ENCODE results near the gene LDLRAD3. TPM values are rescaled to one million over a fixed set of nuclear protein-coding genes. Genes with fewer than 3 reads are reported as not detected.
A peak's percentile ranks its signal among the peaks of the same experiment; 100 is the strongest.

The LDLRAD3 gene
- total RNA-seq, 2 donors from 2014 or later = 19.2 to 30.6 TPM

GRCh38 chr11:36002196-36002595, 58.3 kb downstream of the LDLRAD3 start:
- 53 to 78% methylated on average over 4 to 6 of the region's 6 CpGs for WGBS, 2 experiments (ENCODE audit: insufficient coverage in 1 of 2, insufficient read length in 1 of 2)
- H3K4me1 ChIP-seq (ENCODE audit: control insufficient read depth, insufficient read depth, low read length) = no peaks in the 10 kb centered on the region
- DNase-seq = no peak

DNA sequence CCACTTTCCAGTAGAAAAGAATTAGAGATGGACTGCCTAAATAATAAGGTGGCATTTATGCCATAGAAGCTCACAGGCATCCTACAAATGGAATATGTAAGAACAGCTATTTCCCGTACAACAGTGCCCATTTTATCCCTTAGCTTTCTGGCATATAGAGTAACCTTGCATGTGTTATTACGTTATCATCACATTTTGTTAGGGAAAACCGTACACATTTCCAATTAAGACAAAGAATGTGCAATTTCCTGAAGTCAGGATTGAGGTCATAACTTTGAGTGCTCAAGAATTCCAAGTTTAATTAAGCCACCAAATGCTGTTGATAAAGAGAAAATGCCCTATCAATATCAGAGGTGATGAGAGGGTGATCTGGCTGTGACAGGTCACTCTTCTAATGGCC, 58.9 kb downstream of the LDLRAD3 start:
- Mint-ChIP-seq H3K36me3 (ENCODE audit: low read depth) (peaks cover 25% of the 10 kb centered on the region), H3K27me3 (ENCODE audit: insufficient read depth) (no peaks in the 10 kb centered on the region)
- 95 to 97% methylated on average over 3 of the region's 3 CpGs for WGBS, 2 experiments (ENCODE audit: insufficient coverage in 1 of 2, insufficient read length in 1 of 2)

More at GRCh38 chr11:36002196-36002595, 58.3 kb downstream of the LDLRAD3 start:
- H3K36me3 ChIP-seq (ENCODE audit: control insufficient read depth, insufficient read depth, low read length) = no peaks in the 10 kb centered on the region
- Mint-ChIP-seq H3K27me3 (ENCODE audit: insufficient read depth) (no peaks in the 10 kb centered on the region), H3K9me3 (peaks cover 26% of the 10 kb centered on the region), H3K27ac (no peak overlapping the region), H3K4me3 (no peak overlapping the region), H3K4me1 (peaks cover 14% of the 10 kb centered on the region), H3K36me3 (ENCODE audit: low read depth) (peaks cover 25% of the 10 kb centered on the region)
- H3K27ac ChIP-seq (ENCODE audit: low read depth, low read length) = peak overlapping the region; percentile 92
- H3K4me3 ChIP-seq (ENCODE audit: low read length) = no peak overlapping the region
- H3K27me3 ChIP-seq (ENCODE audit: control insufficient read depth, insufficient read depth, low read length, poor library complexity, severe bottlenecking) = no peaks in the 10 kb centered on the region
- H3K9ac ChIP-seq (ENCODE audit: extremely low read depth, low read length, poor library complexity, severe bottlenecking) = no peak overlapping the region
- TF ChIP-seq, protein P1, sequence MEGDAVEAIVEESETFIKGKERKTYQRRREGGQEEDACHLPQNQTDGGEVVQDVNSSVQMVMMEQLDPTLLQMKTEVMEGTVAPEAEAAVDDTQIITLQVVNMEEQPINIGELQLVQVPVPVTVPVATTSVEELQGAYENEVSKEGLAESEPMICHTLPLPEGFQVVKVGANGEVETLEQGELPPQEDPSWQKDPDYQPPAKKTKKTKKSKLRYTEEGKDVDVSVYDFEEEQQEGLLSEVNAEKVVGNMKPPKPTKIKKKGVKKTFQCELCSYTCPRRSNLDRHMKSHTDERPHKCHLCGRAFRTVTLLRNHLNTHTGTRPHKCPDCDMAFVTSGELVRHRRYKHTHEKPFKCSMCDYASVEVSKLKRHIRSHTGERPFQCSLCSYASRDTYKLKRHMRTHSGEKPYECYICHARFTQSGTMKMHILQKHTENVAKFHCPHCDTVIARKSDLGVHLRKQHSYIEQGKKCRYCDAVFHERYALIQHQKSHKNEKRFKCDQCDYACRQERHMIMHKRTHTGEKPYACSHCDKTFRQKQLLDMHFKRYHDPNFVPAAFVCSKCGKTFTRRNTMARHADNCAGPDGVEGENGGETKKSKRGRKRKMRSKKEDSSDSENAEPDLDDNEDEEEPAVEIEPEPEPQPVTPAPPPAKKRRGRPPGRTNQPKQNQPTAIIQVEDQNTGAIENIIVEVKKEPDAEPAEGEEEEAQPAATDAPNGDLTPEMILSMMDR (conservative IDR thresholded peaks at IDR 0.05) = no peak
- H3K9me3 ChIP-seq (ENCODE audit: control insufficient read depth, low read length) = peaks cover 22% of the 10 kb centered on the region

DNA sequence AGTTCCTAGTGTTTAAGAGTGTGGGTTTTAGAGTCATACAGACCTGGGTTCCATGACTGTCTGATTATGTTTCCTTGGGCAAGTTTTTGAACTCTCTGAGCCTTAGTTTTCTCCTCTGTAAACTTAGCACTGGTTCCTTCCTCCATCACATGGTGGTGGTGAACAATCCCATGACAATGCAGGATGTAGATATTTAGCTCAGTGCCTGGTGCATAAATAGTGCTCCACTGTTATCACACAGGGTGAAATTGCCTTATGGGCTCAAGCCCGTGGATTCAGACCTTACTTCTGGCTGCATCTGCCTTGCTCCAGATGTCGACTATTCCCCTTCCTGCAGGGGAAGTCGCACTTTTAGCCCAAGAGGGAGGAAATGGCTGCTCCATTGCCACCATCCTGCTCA, 62.7 kb downstream of the LDLRAD3 start:
- Mint-ChIP-seq H3K27ac (no peak overlapping the region), H3K4me3 (no peak overlapping the region), H3K27me3 (ENCODE audit: insufficient read depth) (no peaks in the 10 kb centered on the region), H3K4me1 (peaks cover 19% of the 10 kb centered on the region), H3K9me3 (peaks cover 26% of the 10 kb centered on the region), H3K36me3 (ENCODE audit: low read depth) (peaks cover 25% of the 10 kb centered on the region)
- Histone ChIP-seq H3K9ac (ENCODE audit: extremely low read depth, low read length, poor library complexity, severe bottlenecking) (no peak overlapping the region), H3K27ac (ENCODE audit: low read depth, low read length) (no peak overlapping the region), H3K4me1 (ENCODE audit: control insufficient read depth, insufficient read depth, low read length) (peaks cover 4% of the 10 kb centered on the region), H3K9me3 (ENCODE audit: control insufficient read depth, low read length) (peaks cover 22% of the 10 kb centered on the region), H3K27me3 (ENCODE audit: control insufficient read depth, insufficient read depth, low read length, poor library complexity, severe bottlenecking) (no peaks in the 10 kb centered on the region), H3K36me3 (ENCODE audit: control insufficient read depth, insufficient read depth, low read length) (no peaks in the 10 kb centered on the region), H3K4me3 (ENCODE audit: low read length) (no peak overlapping the region)
- WGBS, 2 experiments (ENCODE audit: insufficient coverage in 1 of 2, insufficient read length in 1 of 2) = 90 to 96% methylated on average over 2 to 3 of the region's 3 CpGs
- no peak for DNase-seq
- TF ChIP-seq, protein P1 (conservative IDR thresholded peaks at IDR 0.05) = no peak

More for the DNA sequence above, 58.9 kb downstream of the LDLRAD3 start:
- TF ChIP-seq, protein P1 (conservative IDR thresholded peaks at IDR 0.05) = no peak
- Histone ChIP-seq H3K36me3 (ENCODE audit: control insufficient read depth, insufficient read depth, low read length) (no peaks in the 10 kb centered on the region), H3K4me1 (ENCODE audit: control insufficient read depth, insufficient read depth, low read length) (peaks cover 4% of the 10 kb centered on the region), H3K9me3 (ENCODE audit: control insufficient read depth, low read length) (peaks cover 22% of the 10 kb centered on the region), H3K4me3 (ENCODE audit: low read length) (no peak overlapping the region), H3K9ac (ENCODE audit: extremely low read depth, low read length, poor library complexity, severe bottlenecking) (no peak overlapping the region), H3K27ac (ENCODE audit: low read depth, low read length) (peak overlapping the region; percentile 92), H3K27me3 (ENCODE audit: control insufficient read depth, insufficient read depth, low read length, poor library complexity, severe bottlenecking) (no peaks in the 10 kb centered on the region)
- DNase-seq = no peak
- Mint-ChIP-seq H3K9me3 (peaks cover 26% of the 10 kb centered on the region), H3K4me1 (peaks cover 19% of the 10 kb centered on the region), H3K4me3 (no peak overlapping the region), H3K27ac (no peak overlapping the region)
